Ramos (cell line): ENCODE data around the gene CARD11.

ENCODE experiments used
- in situ Hi-C: fragments of 300-500 bp; cut with MboI; formaldehyde crosslinking; loops from one replicate; pipeline ENCODE4 v1.14.3; 2022; ENCODE audit warnings: low sequenced_read_pairs; ENCODE audit not compliant: unreplicated experiment

CARD11 gene

GRCh38 chr7:2953099-2953498 lies 90.6 kb downstream of the CARD11 start:
- in situ Hi-C loops: no loop called here

GRCh38 chr7:2952316-2952715 lies 91.4 kb downstream of the CARD11 start:
- in situ Hi-C loops: no loop called here

- in situ Hi-C loops: no loop called here
These were observed 93.1 kb downstream of the CARD11 start for GRCh38 chr7:2950578-2950977.

DNA sequence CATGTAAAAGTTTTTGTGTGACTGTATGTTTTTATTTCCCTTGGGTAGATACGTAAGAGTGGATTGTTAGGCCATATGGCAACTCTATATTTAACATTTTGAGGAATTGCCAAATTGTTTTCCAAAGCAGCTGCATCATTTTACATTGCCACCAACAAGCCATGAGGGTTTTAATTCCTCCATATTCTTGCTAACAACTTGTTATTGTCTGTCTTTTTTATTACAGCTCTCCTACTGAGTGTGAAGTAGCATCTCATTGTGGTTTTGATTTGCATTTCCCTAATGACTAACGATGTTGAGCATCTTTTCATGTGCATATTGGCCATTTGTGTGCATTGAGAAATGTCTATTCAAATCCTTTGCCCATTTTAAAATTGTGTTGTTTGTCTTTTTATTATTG lies 94.9 kb downstream of the CARD11 start:
- in situ Hi-C loops: no loop called here

DNA sequence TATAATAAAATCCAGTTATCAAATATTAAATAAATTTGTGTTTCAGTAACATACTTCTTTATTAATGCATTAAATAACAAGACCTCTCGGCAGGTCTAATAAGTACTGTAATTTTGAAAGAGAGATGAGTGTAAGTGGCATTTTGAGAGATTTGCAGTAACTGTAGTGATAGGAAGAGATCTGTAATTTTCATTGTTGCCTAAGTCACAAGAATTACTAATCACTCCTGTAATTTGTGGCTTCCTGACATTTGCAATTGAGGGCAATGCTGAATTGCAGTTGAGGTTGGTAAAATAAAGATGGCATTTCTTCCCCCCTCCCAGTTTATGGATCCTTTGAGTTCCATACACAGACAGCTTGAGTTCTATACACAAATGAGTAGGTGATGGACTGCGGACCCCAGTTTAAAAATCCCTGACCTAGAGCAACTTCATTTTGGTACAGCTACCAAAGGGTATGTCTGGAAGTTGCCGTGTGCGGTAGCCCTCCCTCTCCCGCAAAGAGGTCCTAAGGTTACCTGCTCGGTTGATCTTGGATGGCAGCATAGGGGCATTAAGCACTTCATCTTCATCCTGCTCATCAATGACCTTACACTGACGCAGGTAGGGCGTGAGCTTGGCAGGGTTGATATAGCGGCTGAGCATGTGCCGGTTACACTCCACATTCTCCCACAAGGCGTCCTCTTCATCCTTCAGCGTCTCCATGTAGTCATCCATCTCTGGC lies 96.4 kb downstream of the CARD11 start:
- in situ Hi-C loops: no loop called here

DNA sequence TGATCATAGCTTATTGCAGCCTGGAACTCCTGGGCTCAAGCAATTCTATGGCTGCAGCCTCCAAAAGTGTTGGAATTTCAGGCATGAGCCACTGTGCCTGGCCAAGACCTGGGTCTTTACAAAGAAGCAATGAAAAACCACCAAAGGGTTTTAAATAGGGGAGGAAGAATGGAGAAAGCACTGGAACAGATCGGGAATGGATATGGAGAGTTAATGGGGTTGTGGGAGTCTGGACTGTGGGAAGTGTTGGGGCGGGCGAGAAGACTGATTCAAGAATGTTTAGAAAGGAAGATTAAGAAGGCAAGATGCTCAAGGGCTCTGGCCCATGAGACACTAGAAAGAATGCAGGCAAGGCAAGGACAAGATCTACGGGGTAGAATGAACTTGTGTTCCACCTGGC lies 98.5 kb downstream of the CARD11 start:
- in situ Hi-C loops: no loop called here

- in situ Hi-C loops: no loop called here
These were observed 98.9 kb downstream of the CARD11 start for GRCh38 chr7:2944739-2945138.

- in situ Hi-C loops: no loop called here
These were observed 99.6 kb downstream of the CARD11 start for GRCh38 chr7:2943851-2944601.

DNA sequence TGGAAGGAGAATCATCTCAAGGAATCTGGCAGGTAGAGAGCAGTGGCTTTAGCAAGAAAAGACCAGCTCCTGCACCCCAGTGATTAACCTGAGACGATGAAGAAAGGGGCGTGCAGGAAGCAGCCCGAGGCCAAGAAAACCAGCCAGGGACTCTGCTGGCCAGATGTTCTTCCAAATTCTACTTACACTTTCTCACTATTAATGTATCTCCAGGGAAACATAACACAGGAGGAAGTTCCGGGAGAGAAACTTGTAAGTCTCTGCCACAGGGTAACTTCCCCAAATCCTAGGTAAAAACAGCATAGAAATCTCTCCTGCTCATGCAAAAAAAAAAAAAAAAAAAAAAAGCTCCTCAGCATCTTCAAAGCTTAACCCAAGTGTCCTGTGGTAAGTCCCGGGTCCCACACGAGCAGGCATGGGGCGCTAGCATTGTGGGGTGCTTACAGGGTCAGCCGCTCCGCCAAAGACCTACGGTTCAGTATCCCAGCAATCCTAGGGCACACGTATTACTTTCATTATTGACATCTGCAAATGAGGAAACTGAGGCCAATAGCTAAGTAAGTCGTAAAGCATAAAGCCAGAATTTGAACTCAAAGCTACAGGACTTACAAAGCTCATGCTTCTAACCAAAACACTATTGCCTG lies 102.3 kb downstream of the CARD11 start:
- in situ Hi-C loops: no loop called here

DNA sequence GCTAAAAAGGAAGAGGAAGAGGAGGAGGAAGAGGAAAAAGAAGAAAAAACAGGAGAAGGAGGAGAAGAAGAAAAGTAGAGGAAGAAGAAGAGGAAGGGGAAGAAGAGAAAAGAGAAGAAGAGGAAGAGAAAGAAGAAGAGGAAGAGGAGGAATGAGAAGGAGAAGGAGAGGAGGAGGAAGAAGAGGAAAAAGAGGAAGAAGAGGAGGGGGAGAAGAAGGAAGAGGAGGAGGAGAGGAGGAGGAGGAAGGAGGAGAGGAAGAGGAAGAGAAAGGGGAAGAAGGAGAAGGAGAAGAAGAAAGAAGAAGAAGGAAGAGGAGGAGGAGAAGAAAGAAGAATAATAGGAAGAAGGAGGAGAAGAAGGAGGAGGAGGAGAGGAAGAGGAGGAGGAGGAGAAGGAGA lies 103.2 kb downstream of the CARD11 start:
- in situ Hi-C loops: no loop called here

GRCh38 chr7:2939193-2939885 lies 104.3 kb downstream of the CARD11 start:
- in situ Hi-C loops: no loop called here

- in situ Hi-C loops: no loop called here
These were observed 105.0 kb downstream of the CARD11 start for GRCh38 chr7:2938514-2939192.

DNA sequence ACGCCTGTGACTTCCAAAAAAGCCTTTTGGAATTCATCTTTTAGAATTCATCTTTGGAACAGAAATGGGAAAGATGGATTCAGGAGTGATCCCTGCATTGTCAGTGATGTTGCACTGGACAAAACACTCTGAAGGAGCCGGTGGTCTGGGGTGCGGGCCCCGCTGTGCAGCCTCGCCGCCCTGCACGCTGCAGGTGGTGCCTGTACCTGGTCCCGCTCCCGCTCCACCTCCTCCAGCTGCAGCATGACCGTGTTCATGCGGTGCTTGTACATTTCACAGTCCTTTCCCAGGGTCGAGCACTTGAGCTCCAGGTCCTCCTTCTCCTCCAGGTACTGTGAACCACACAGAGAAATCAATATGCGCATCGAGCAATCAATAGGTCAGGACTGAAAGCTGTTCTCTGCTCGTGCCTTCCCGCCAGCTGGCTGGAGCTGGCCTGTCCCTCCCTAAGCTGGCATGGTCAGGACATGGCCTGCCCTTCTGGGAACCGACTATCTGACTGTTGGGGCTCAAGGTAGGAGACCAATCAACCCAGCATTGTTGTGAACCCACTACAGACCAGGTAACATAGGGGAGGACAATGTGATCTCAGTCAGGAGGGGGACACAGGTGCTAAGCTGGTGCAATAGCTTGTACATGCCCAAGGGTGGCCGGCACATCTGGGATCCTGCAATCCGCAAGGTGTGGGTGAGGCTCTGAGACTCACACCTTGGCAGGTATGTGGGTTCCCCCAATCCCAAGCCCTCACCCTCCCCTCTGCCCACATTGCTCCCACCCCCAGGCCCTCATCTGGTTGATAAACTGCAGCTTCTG lies 105.8 kb downstream of the CARD11 start:
- in situ Hi-C loops: no loop called here

- in situ Hi-C loops: no loop called here
These were observed 106.6 kb downstream of the CARD11 start for GRCh38 chr7:2936891-2937580.

DNA sequence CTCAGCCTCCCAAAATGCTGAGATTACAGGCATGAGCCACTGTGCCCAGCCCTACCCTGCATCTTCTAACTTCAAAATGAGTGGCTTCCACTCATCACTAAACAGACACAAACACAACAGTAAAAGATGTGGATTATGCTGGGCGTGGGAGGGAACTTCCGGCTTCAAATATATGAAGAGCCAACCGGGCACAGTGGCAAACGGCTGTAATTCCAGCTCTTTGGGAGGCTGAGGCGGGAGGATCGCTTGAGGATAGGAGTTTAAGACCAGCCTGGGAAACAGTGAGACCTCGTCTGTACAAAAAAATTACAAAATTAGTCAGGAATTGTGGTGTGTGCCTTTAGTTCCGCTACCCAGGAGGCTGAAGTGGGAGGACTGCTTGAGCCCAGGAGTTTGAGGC lies 107.4 kb downstream of the CARD11 start:
- in situ Hi-C loops: no loop called here

DNA sequence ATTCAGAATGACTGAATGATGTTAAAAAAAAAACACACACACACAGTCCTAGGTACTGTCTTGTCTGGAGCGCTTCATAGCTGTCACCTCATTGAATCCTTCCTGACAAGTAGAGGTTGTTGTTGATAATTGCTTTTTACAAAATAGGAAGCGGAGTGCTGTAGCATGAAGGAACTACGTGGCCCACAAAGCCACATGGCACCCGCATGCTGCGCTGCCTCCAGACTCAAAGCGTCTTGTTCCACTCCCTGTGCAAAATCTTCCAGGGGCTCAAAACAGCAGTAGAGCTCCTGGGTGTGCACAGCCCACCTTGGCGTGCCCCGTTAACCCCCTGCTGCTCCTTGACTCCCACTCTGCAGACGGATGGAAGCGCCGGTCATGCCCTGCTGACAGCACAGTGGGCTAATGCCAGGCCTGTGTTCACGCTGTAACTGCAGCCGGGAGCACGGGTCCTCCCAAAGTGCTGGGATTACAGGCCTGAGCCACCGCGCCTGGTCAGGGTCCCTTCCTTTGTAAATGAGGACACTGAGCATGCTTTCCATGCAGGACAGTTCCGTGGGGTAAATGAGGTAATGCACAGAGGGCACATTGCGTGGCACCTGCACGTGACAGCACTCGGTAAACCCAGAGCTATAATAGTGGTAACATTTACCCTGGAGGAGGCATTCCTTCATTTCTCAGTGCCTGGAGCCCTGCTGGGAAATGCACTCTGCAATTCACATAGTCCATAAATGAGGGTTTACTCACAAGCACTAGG lies 108.5 kb downstream of the CARD11 start:
- in situ Hi-C loops: no loop called here

GRCh38 chr7:2934211-2934731 lies 109.4 kb downstream of the CARD11 start:
- in situ Hi-C loops: no loop called here
